ENCODE data around the gene HEYL.

HEYL gene

GRCh38 chr1:39596163-39596562, 43.3 kb downstream of the HEYL start:
- DNase-seq: no peak

- no peak for DNase-seq
Measured at GRCh38 chr1:39593386-39593785, 46.1 kb downstream of the HEYL start.

- DNase-seq: no peak
Measured at GRCh38 chr1:39592069-39592468, 47.4 kb downstream of the HEYL start.

- no peak for DNase-seq
Measured at GRCh38 chr1:39590546-39590945, 48.9 kb downstream of the HEYL start.

GRCh38 chr1:39585933-39586332, 53.5 kb downstream of the HEYL start:
- no peak for DNase-seq

GRCh38 chr1:39576016-39576657, 63.3 kb downstream of the HEYL start:
- no peak for DNase-seq

- DNase-seq: no peak
Measured at GRCh38 chr1:39575191-39576015, 64.0 kb downstream of the HEYL start.

- no peak for DNase-seq
Measured at GRCh38 chr1:39574646-39575045, 64.8 kb downstream of the HEYL start.
